Activated B cell treated with CpG ODN at 0.5 μM for 24 hours (primary cell): ENCODE results near the gene SPG7. TPM values are rescaled to one million over a fixed set of nuclear protein-coding genes. Genes with fewer than 3 reads are reported as not detected.

ENCODE experiments used
- ATAC-seq: fragments of 200-7000 bp; cut with Tn5 transposase; one replicate; pipeline ENCODE4 v1.10.0; 2021; ENCODE audit warnings: low read depth, mild to moderate bottlenecking, moderate library complexity
- CTCF ChIA-PET: fragments of 350-600 bp; sonication (Branson Sonifier 250); formaldehyde crosslinking; loops from one replicate; lab custom pipeline; 2021; ENCODE audit warnings: antibody characterized with exemption; lab: Charles Lee
- POLR2A ChIA-PET: fragments of 350-600 bp; sonication (Branson Sonifier 250); formaldehyde crosslinking; loops from one replicate; lab custom pipeline; 2021; ENCODE audit warnings: antibody characterized with exemption; lab: Charles Lee
- DNase-seq: peaks from one replicate; pipeline ENCODE4 v3.0.0; 2022
- H3K27ac Mint-ChIP-seq: one replicate; pipeline ENCODE4 v1.8.0; 2020; ENCODE audit warnings: mixed read lengths
- H3K27me3 Mint-ChIP-seq: one replicate; pipeline ENCODE4 v1.8.0; 2021; ENCODE audit warnings: mixed read lengths
- H3K36me3 Mint-ChIP-seq: one replicate; pipeline ENCODE4 v1.8.0; 2021; ENCODE audit warnings: low read depth, mixed read lengths
- H3K4me1 Mint-ChIP-seq: one replicate; pipeline ENCODE4 v1.8.0; 2021; ENCODE audit warnings: mixed read lengths
- H3K4me3 Mint-ChIP-seq: one replicate; pipeline ENCODE4 v1.8.0; 2020; ENCODE audit warnings: mild to moderate bottlenecking, mixed read lengths
- H3K9me3 Mint-ChIP-seq: one replicate; pipeline ENCODE4 v1.8.0; 2020; ENCODE audit warnings: mixed read lengths
- intact Hi-C: fragments of 100-400 bp; cut with micrococcal nuclease; formaldehyde crosslinking; loops from one replicate; pipeline ENCODE4 v1.15.1; 2024
- total RNA-seq: library from RNA; stranded (reverse); gene quantifications from 2 replicates; pipeline ENCODE4 v1.2.3, GENCODE V29; 2022
- TF ChIP-seq, protein P1 (sequence below): fragments of 200-600 bp; IDR thresholded peaks from one replicate; pipeline ENCODE4 v1.8.0; 2022; ENCODE audit warnings: antibody characterized with exemption, mild to moderate bottlenecking

The SPG7 gene
- total RNA-seq, 1 donor from 2014 or later = 102 TPM

DNA sequence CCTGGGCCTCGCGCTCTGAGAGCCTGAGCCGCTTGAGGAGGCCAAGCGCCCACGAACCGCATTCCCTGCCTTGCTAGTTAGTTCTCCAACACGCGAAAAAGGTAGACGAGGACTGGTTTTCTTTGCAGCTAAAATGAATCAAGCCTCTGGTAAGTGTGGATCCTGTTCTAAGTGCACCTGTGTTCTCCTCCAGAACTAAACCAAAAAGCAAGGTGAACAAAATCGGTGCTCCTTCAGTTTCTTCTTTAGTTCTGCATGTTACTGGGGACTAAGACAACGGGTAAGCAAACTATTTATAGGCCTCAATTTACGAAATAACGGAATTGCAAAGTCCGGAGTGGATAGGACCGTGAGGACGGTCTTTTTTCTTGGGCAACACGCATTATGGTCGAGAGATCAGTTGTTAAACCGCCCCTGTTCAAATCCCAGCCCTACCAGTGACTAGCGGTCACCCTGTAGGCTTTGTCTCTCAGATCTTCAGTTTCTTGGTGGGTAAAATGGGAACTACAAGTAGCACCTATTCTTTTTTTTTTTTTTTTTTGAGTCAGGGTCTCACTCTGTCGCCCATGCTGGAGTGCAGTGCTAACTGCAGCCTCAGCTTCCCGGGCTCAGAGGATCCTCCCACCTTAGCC, 16.8 kb upstream of the SPG7 start:
- DNase-seq = no peak
- intact Hi-C loops = loop anchor here (2.0 kb wide), 1 partner anchor 383 kb away; no protein-coding TSS in a partner anchor
- TF ChIP-seq, protein P1, sequence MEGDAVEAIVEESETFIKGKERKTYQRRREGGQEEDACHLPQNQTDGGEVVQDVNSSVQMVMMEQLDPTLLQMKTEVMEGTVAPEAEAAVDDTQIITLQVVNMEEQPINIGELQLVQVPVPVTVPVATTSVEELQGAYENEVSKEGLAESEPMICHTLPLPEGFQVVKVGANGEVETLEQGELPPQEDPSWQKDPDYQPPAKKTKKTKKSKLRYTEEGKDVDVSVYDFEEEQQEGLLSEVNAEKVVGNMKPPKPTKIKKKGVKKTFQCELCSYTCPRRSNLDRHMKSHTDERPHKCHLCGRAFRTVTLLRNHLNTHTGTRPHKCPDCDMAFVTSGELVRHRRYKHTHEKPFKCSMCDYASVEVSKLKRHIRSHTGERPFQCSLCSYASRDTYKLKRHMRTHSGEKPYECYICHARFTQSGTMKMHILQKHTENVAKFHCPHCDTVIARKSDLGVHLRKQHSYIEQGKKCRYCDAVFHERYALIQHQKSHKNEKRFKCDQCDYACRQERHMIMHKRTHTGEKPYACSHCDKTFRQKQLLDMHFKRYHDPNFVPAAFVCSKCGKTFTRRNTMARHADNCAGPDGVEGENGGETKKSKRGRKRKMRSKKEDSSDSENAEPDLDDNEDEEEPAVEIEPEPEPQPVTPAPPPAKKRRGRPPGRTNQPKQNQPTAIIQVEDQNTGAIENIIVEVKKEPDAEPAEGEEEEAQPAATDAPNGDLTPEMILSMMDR = no peak
- Mint-ChIP-seq H3K36me3 (peaks cover 21% of the 10 kb centered on the region), H3K4me1 (peaks cover 50% of the 10 kb centered on the region), H3K4me3 (peak overlapping the region; percentile 88), H3K9me3 (no peaks in the 10 kb centered on the region), H3K27ac (peak overlapping the region; percentile 86), H3K27me3 (no peaks in the 10 kb centered on the region)
- no peak for ATAC-seq
- ChIA-PET POLR2A (interaction anchor here (0.7 to 4.4 kb wide), 8 partner anchors 13 to 679 kb away, joined by 4 to 68 read pairs (median 6); partner anchors contain the start of gene SPG7), CTCF (no interaction called here)

DNA sequence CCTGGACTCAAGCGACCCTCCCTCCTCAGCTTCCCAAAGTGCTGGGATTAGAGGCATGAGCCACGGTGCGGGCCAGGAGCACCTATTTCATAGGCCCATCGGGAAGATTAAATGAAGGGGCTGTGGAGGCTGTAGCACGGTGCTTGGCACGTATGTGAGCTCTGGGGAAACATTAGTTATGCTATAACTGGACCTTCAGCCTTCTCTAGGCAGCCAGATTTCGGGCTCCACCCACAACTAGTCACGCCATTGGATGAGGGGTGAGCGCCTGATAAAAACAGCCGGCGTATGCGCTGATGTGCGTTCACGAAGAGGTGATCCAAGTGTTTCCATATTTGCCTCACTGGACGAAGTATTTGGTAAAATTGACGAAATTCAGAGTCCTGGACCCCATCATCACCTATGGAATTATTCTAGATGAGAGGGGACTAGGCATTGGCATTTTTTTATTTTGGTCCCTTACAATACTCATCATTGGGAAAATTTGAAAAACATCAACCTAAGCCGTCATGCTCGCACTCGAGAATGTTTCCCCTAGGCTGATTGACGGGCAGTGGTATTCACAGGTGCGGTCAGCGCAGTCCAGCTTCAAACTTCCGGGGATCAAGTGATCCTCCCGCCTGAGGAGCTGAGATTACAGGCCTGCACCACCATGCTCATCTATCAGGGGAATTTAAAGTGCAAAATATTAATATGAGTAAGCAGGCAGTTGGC, 16.1 kb upstream of the SPG7 start:
- no peak for ATAC-seq
- ChIA-PET POLR2A (interaction anchor here (0.7 to 1.4 kb wide), 2 partner anchors 83 to 679 kb away, joined by 4 to 6 read pairs; no protein-coding TSS in a partner anchor), CTCF (no interaction called here)
- Mint-ChIP-seq H3K9me3 (no peaks in the 10 kb centered on the region), H3K36me3 (peaks cover 17% of the 10 kb centered on the region), H3K4me3 (peak overlapping the region; percentile 88), H3K27ac (no peak overlapping the region), H3K27me3 (no peaks in the 10 kb centered on the region), H3K4me1 (peaks cover 43% of the 10 kb centered on the region)
- TF ChIP-seq, protein P1 = no peak
- no peak for DNase-seq
- intact Hi-C loops = loop anchor here (2.0 kb wide), 1 partner anchor 383 kb away; no protein-coding TSS in a partner anchor

DNA sequence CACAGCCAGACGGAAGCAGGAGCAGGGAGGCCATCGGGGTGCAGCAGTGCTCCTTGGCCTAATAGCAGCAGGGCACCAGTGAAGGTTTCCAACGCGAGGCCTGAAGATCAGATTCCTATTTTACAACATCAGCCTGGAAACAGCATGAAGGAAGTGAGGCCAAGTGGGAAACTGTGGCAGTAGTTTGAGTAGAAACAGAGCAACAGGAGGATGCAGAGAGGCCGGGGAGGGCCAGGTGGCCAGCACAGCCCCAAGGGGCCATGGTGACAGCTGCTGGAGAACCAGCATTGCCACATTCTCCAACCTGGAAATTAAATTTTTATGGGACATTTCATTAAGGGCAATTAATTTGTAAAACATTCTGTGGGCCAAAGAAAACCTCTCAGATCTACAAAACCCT, 14.4 kb upstream of the SPG7 start:
- ChIA-PET CTCF (no interaction called here), POLR2A (no interaction called here)
- intact Hi-C loops = no loop called here
- ATAC-seq (no peak), DNase-seq (no peak)
- Mint-ChIP-seq H3K27me3 (no peaks in the 10 kb centered on the region), H3K4me3 (no peak overlapping the region), H3K9me3 (no peaks in the 10 kb centered on the region), H3K4me1 (peaks cover 26% of the 10 kb centered on the region), H3K27ac (no peak overlapping the region), H3K36me3 (peaks cover 13% of the 10 kb centered on the region)
- TF ChIP-seq, protein P1 = no peak

DNA sequence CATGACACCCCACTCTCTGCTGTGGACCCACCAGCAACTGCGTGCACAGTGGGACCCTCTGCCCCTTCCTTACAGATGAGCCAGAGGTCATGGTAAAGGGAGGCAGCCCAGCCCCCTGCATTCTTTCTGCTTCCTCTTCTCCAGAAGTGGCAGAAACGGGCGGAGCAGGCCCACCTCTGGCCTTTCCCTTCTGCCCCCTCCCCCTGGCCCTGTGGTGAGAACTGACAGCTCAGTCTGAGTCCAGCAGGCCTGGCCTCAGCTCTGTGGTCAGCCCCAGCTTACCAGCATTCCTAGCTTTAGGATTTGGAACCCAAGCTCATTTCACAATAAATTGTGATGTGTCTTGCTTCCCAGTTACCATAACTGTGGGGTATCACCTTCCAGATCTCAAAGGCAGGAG, 13.1 kb upstream of the SPG7 start:
- Mint-ChIP-seq H3K27me3 (no peaks in the 10 kb centered on the region), H3K36me3 (peaks cover 11% of the 10 kb centered on the region), H3K9me3 (no peaks in the 10 kb centered on the region), H3K27ac (no peak overlapping the region), H3K4me3 (no peak overlapping the region), H3K4me1 (peaks cover 22% of the 10 kb centered on the region)
- no peak for DNase-seq
- ChIA-PET CTCF (interaction anchor here (0.6 kb wide), 1 partner anchor 161 kb away, joined by 3 read pairs; no protein-coding TSS in a partner anchor), POLR2A (interaction anchor here (0.7 kb wide), 2 partner anchors 119 to 531 kb away, joined by 6 read pairs; no protein-coding TSS in a partner anchor)
- TF ChIP-seq, protein P1 = no peak
- no peak for ATAC-seq
- intact Hi-C loops = no loop called here

DNA sequence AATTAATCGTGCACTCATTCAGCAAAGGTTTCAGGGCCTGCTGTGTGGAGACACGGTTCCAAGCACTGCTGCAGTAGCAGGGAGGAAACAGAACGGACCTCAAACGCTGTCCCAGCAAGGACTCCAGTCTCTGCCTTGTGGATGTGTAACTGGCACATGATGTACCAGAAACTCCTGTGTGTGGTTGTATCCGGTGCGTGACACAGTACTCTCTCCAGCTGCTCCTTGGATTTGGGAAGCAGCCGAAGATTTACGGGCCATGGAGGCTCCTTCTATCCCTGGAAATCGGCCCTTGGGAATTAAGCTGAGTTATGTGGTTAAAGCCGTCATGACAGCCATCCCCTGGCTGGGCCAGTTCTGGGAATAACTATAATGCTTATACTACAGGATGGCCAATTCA, 9.4 kb upstream of the SPG7 start:
- ChIA-PET POLR2A (interaction anchor here (0.6 kb wide), 1 partner anchor 56 kb away, joined by 5 read pairs; no protein-coding TSS in a partner anchor), CTCF (no interaction called here)
- intact Hi-C loops = no loop called here
- Mint-ChIP-seq H3K4me1 (no peaks in the 10 kb centered on the region), H3K9me3 (no peaks in the 10 kb centered on the region), H3K27ac (no peak overlapping the region), H3K27me3 (no peaks in the 10 kb centered on the region), H3K36me3 (peaks cover 5% of the 10 kb centered on the region), H3K4me3 (no peak overlapping the region)
- TF ChIP-seq, protein P1 = no peak
- ATAC-seq (no peak), DNase-seq (no peak)
